Stomach (tissue), 9 donors: ENCODE results near the gene CEP164. TPM values are rescaled to one million over a fixed set of nuclear protein-coding genes. Genes with fewer than 3 reads are reported as not detected.
A peak's percentile ranks its signal among the peaks of the same experiment; 100 is the strongest.

ENCODE experiments used
- DNase-seq, 2 donors: peaks; one replicate each; pipeline versions ENCODE4 v3.0.0 to v3.0.0-alpha.2; 2013 to 2019
- H3K27ac ChIP-seq, 5 donors: fragments of 200-600 bp in 4 of 5; sonication (generic) in 4 of 5; one replicate each; pipeline ENCODE4 v1.5.1; 2013 to 2019; ENCODE audit warnings: mild to moderate bottlenecking in 1 of 5, moderate library complexity in 1 of 5
- H3K27me3 ChIP-seq, 3 donors: fragments of 200-600 bp; sonication (generic); one replicate each; pipeline ENCODE4 v1.5.1; 2017 to 2019; ENCODE audit warnings: mixed run types in 1 of 3
- H3K36me3 ChIP-seq, 4 donors: fragments of 200-600 bp; sonication (generic); 1 replicate in 3 of 4; 2 replicates in 1 of 4; pipeline ENCODE4 v1.5.1; 2016 to 2019
- H3K4me1 ChIP-seq, 4 donors: fragments of 200-600 bp; sonication (generic); one replicate each; pipeline ENCODE4 v1.5.1; 2016 to 2019
- H3K4me3 ChIP-seq, 4 donors: fragments of 200-600 bp; sonication (generic) in 3 of 4; one replicate each; pipeline ENCODE4 v1.5.1; 2016 to 2019; ENCODE audit warnings: mild to moderate bottlenecking in 1 of 4
- H3K9me3 ChIP-seq, 4 donors: fragments of 200-600 bp; sonication (generic); one replicate each; pipeline ENCODE4 v1.5.1; 2016 to 2019
- CTCF ChIP-seq, 7 experiments: fragments of 450-650 bp in 4 of 7; fragments of 200-600 bp in 3 of 7; sonication (generic) in 3 of 7; IDR thresholded peaks; one replicate each; pipeline ENCODE4 v1.5.1; 2016 to 2019; ENCODE audit warnings: antibody characterized with exemption in 7 of 7, control low read depth in 2 of 7, mild to moderate bottlenecking in 1 of 7
- EP300 ChIP-seq: sonication (generic); formaldehyde crosslinking; IDR thresholded peaks from one replicate; pipeline ENCODE4 v1.6.1; 2017; ENCODE audit warnings: antibody characterized with exemption
- POLR2A ChIP-seq, 4 donors: fragments of 450-650 bp; IDR thresholded peaks; one replicate each; pipeline ENCODE4 v1.6.1; 2016; ENCODE audit warnings: antibody characterized with exemption in 4 of 4, control low read depth in 2 of 4, mild to moderate bottlenecking in 1 of 4, moderate library complexity in 1 of 4
- POLR2AphosphoS5 ChIP-seq, 3 donors: sonication (generic); formaldehyde crosslinking; IDR thresholded peaks; one replicate each; pipeline ENCODE4 v1.6.1; 2016; ENCODE audit warnings: antibody characterized with exemption in 3 of 3
- WGBS, 5 donors: extraction: QIAGEN DNeasy Blood & Tissue Kit in 3 of 5; methylation state at CpG; one replicate each; pipeline versions ENCODE4 v1.1.5 to v1.1.7; 2013 to 2018; 5-methylcytosine and 5-hydroxymethylcytosine counted together
- intact Hi-C: fragments of 100-400 bp; cut with DNase I; formaldehyde crosslinking; loops from one replicate; pipeline ENCODE4 v1.15.1; 2023; ENCODE audit warnings: low total_unique reads
- polyA plus RNA-seq, 3 donors: library from polyadenylated mRNA; stranded (reverse); fragments of 200-250 nt; gene quantifications; one replicate each; pipeline ENCODE4 v1.2.3, GENCODE V29; 2013
- total RNA-seq, 5 donors: library from RNA; depleted of rRNA; stranded (reverse); fragments of >200 nt; gene quantifications; one replicate each; pipeline versions ENCODE4 v1.1.0 to v1.2.3, GENCODE V29; 2014 to 2016
- donor health status: healthy with polysubstance abuse.
- donor health status: Bipolar disorder and iron deficiency.
- donor health status: healthy.

Gene CEP164
- total and polyA plus RNA-seq, 8 donors, result 9.5 to 40.9 (median 16.9) TPM

GRCh38 chr11:117281159-117281558, 46.5 kb upstream of the CEP164 start:
- no peaks in the 10 kb centered on the region for H3K27me3 ChIP-seq
- H3K9me3 ChIP-seq, result no peaks in the 10 kb centered on the region
- DNase-seq, result peak in 1 of 2 donors; percentile 34
- TF ChIP-seq POLR2A (IDR thresholded peaks at IDR 0.05) (no peak), POLR2AphosphoS5 (IDR thresholded peaks at IDR 0.05) (peak in 1 of 3 donors; percentile 16)
- peak overlapping the region in 1 of 5 donors; percentile 8 for H3K27ac ChIP-seq
- peaks cover 41 to 69% (median 66%) of the 10 kb centered on the region in 4 donors for H3K36me3 ChIP-seq
- no peaks in the 10 kb centered on the region for H3K4me1 ChIP-seq
- intact Hi-C loops, result no loop called here
- 65 to 86% (median 75%) methylated on average over 6 of the region's 6 CpGs for WGBS, 5 donors
- H3K4me3 ChIP-seq, result no peak overlapping the region

GRCh38 chr11:117281869-117282268, 45.8 kb upstream of the CEP164 start:
- no peak for DNase-seq
- no peaks in the 10 kb centered on the region for H3K4me1 ChIP-seq
- TF ChIP-seq POLR2A (IDR thresholded peaks at IDR 0.05) (no peak), POLR2AphosphoS5 (IDR thresholded peaks at IDR 0.05) (no peak), EP300 (no peak), CTCF (IDR thresholded peaks at IDR 0.05) (no peak)
- no peak overlapping the region for H3K4me3 ChIP-seq
- no peaks in the 10 kb centered on the region for H3K27me3 ChIP-seq
- WGBS, 5 donors, result 91 to 97% (median 95%) methylated on average over 7 of the region's 7 CpGs
- intact Hi-C loops, result no loop called here
- H3K36me3 ChIP-seq, result peaks cover 41 to 75% (median 72%) of the 10 kb centered on the region in 4 donors
- H3K27ac ChIP-seq, result no peak overlapping the region
- no peaks in the 10 kb centered on the region for H3K9me3 ChIP-seq

- no peaks in the 10 kb centered on the region for H3K9me3 ChIP-seq
These were observed 44.7 kb upstream of the CEP164 start for GRCh38 chr11:117282956-117283355.

GRCh38 chr11:117284053-117284452, 43.6 kb upstream of the CEP164 start:
- Histone ChIP-seq H3K27ac (no peak overlapping the region), H3K4me1 (no peaks in the 10 kb centered on the region), H3K9me3 (no peaks in the 10 kb centered on the region), H3K36me3 (peaks cover 50 to 96% (median 93%) of the 10 kb centered on the region in 4 donors), H3K27me3 (no peaks in the 10 kb centered on the region), H3K4me3 (no peak overlapping the region)
- WGBS, 5 donors, result 92 to 99% (median 95%) methylated on average over 2 of the region's 2 CpGs
- no peak for DNase-seq
- no peak for TF ChIP-seq POLR2A (IDR thresholded peaks at IDR 0.05)
- TF ChIP-seq EP300, result no peak
- TF ChIP-seq POLR2AphosphoS5 (IDR thresholded peaks at IDR 0.05), result no peak
- no peak for TF ChIP-seq CTCF (IDR thresholded peaks at IDR 0.05)
- intact Hi-C loops, result no loop called here

More at GRCh38 chr11:117282956-117283355, 44.7 kb upstream of the CEP164 start:
- TF ChIP-seq EP300 (no peak), CTCF (IDR thresholded peaks at IDR 0.05) (no peak), POLR2AphosphoS5 (IDR thresholded peaks at IDR 0.05) (no peak), POLR2A (IDR thresholded peaks at IDR 0.05) (no peak)
- H3K27me3 ChIP-seq, result no peaks in the 10 kb centered on the region
- intact Hi-C loops, result no loop called here
- H3K27ac ChIP-seq, result no peak overlapping the region
- 87 to 100% (median 95%) methylated on average over 3 of the region's 3 CpGs for WGBS, 5 donors
- peaks cover 41 to 85% (median 82%) of the 10 kb centered on the region in 4 donors for H3K36me3 ChIP-seq
- DNase-seq, result no peak
- no peak overlapping the region for H3K4me3 ChIP-seq
- no peaks in the 10 kb centered on the region for H3K4me1 ChIP-seq

- H3K36me3 ChIP-seq, result peaks cover 59 to 100% (median 99%) of the 10 kb centered on the region in 4 donors
- no peak overlapping the region for H3K27ac ChIP-seq
- intact Hi-C loops, result no loop called here
- H3K4me3 ChIP-seq, result no peak overlapping the region
- no peaks in the 10 kb centered on the region for H3K27me3 ChIP-seq
- H3K4me1 ChIP-seq, result no peaks in the 10 kb centered on the region
- no peaks in the 10 kb centered on the region for H3K9me3 ChIP-seq
- 64 to 80% (median 75%) methylated on average over 2 of the region's 2 CpGs for WGBS, 5 donors
- TF ChIP-seq POLR2A (IDR thresholded peaks at IDR 0.05), result no peak
- TF ChIP-seq POLR2AphosphoS5 (IDR thresholded peaks at IDR 0.05), result no peak
- TF ChIP-seq CTCF (IDR thresholded peaks at IDR 0.05), result no peak
- no peak for TF ChIP-seq EP300
- no peak for DNase-seq
These were observed 41.1 kb upstream of the CEP164 start for GRCh38 chr11:117286588-117286987.
